HG03159 (cell line): ENCODE data around the gene MACROD2.

Experiments
- ATAC-seq: cut with Tn5 transposase; IDR thresholded peaks from one replicate; pipeline ENCODE4 v1.9.1; 2021; ENCODE audit warnings: mild to moderate bottlenecking, moderate library complexity; ENCODE audit not compliant: unreplicated experiment

The MACROD2 gene

DNA sequence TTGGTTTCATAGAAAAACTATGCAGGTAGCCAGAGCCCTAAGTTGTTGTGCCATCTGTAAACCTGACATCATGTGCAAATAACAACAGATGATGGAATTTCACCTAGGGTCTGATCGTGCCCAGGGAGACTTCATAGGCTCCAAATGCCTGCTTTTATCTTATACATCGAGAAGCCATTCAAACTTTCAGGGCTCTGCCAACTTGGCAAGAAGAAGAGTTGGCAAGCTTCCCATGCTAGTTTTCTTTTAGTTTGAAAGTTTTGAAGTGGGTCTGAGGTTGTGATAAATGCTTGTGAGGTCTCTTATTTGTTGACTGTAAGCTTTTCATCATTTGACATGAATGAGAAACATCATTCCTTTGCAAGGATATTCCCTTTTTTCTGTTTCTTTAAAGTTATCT lies 517.5 kb downstream of the MACROD2 start:
- no peak for ATAC-seq

GRCh38 chr20:14518648-14519047 lies 523.3 kb downstream of the MACROD2 start:
- no peak for ATAC-seq

DNA sequence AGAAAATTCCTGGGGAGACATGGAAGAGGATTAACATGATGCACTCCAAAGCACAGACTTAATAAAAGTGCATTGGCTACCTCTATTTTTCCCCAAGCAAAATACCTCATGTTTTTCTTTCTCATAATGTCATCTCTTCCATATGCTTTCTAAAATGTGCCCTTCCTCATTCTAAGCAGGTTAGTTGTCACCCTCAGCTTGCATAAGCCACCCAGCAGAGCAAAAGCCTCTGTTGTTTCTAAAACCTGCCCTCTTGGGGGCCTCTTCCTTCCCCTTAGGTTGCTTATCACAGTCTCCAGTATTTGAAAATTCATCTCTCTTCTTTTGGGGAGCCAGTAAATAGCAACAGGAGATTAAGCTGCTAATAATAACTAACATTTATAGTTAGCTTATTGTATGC lies 525.7 kb downstream of the MACROD2 start:
- no peak for ATAC-seq

- no peak for ATAC-seq
Observed at GRCh38 chr20:14521436-14521835, 526.1 kb downstream of the MACROD2 start.

- ATAC-seq, result no peak
Observed at GRCh38 chr20:14522595-14522994, 527.3 kb downstream of the MACROD2 start.

DNA sequence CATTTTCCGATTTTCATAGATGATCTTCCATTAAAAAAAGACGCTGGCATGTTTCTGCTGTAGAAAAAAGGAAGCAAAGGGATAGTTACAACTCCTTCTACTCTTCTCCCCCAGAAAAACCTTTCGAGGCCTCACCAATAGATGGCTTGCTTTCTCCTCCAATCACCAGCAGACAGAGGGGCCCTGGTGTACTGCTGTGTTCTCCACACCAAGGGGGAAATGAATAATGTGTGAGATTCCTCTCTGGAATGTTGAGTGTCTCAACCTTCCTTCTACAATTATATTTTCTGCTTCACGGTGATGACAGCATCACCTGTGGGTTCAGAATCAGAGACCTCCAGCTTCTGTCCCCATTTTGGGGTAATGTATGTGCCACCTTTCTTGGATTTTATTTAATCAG lies 527.8 kb downstream of the MACROD2 start:
- ATAC-seq, result no peak

DNA sequence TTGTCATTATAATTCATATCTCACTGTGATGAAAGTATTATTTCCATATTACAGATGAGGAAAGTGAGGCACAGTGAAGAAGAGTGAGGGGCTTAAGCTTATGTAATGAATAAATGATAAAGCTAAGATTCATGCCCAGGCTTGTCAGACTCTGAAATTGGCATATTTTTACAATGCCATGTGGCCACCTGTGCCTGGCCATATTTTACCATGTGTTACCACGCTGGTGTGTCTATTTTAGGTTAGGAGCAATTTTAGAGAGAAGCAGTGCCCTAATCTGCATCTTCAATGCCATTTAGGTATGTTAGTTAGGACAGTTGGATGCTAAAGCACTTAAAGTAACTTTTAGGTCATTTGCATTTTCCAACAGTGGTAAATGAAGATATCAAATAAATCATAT lies 530.1 kb downstream of the MACROD2 start:
- no peak for ATAC-seq

DNA sequence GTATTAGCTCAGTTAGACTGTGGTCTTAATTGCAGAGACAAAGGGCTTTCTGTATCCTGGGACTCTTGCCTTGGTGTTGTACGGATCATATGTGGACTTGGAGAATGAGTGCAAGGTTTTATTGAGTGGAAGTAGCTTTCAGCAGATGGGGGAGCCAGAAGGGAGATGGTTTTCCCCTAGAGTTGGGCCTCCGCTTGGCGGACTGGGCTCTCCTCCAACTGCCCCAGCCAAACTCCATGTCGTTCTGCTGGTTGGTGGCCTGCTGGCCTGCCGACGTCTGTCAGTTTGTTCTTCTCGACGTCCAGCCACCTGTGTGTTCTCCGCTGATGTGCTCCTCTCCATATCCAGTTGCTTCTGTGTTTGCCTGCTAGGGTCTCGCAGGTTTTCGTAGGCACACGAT lies 531.6 kb downstream of the MACROD2 start:
- ATAC-seq, result no peak

DNA sequence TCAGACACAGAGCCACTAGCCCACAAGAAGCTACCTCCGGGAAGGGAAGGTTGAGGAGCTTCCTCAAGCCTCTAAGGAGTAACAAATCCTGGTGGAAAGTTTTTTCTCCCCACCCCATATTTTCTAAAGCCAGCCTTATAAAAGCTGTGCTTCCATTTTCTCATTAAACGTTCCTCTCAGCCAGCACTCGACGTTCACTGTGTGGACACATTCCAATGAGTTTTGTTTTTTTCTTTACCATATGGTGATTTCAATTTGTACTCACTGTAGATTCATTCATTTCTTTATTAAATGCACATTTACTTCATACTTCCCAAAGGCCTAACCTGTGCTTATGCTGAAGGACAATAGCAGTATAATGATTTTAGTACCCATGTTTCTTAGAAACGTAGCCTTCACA lies 536.5 kb downstream of the MACROD2 start:
- no peak for ATAC-seq

GRCh38 chr20:14536738-14537137 lies 541.4 kb downstream of the MACROD2 start:
- ATAC-seq, result no peak

DNA sequence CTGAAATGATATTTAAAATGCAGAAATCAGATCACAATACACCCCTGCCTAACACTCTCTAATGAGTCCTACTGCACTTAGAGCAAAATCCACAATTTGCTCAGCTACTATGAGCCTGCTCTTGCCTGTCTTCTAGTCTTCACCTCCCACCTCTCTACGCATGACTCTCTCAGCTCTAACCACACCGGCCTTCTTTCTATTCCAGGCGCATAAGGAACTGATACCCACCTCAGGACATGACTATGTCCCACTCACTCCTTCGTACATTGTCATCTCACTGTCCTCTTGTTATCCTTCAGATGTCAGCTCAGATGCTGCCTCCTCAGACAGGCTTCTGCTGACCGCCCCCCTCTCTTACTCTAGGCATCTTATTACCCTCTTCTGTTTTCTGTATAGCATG lies 543.1 kb downstream of the MACROD2 start:
- ATAC-seq, result peak; percentile 94

DNA sequence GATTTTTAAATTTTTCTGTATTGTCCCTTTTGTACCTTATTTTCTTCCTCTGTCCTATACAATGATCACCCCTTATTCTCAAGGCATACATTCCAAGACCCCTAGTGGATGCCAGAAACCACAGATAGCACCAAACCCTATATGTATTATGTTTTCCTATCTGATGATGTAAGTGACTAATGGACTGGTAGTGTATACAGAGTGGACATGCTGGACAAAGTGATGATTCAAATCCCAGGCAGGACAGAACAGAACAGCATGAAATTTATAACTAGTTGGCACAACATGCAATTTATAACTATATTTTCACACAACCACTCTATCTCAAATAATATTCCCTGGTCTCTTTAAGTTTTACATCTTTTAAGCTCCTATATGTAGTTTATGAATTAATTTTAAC lies 547.7 kb downstream of the MACROD2 start:
- ATAC-seq, result no peak

GRCh38 chr20:14544688-14545087 lies 549.4 kb downstream of the MACROD2 start:
- ATAC-seq, result no peak

DNA sequence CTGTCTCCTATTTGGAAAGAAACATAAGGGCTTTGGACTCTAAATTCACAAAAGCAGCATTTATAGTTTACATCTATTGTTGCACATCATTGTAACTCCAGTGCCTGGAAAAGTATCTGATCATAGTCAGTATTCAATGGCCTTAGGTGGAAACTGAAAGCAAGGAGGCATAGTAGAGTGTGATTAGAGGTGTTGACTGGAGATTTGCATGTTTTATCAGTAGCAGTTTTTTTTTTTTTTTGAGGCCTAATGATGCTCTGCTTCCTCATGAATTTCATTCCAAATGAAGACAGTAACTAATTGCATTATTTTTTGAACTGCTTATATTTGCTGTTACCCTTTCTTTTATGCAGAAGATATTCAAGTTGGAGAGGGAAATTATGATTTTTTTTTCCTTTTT lies 555.3 kb downstream of the MACROD2 start:
- no peak for ATAC-seq

GRCh38 chr20:14553774-14554534 lies 558.6 kb downstream of the MACROD2 start:
- no peak for ATAC-seq

DNA sequence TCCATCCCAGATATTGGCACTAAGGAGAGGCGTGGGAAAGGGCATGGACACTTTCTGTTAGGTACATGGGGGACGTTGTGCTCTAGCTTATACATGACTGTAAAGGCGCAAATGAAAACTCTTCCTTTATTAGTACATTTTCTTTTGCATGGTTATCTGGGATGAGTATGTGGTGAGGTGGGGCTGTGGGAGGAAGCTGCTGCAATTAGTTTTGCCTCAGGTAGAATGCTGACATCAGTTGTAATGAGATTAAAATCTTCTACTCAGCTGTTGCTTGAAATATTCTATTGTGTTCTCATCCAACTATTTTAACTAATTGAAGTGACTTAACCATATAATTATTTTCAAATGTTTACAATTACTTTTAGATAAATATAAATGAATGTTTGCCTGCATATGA lies 560.4 kb downstream of the MACROD2 start:
- no peak for ATAC-seq

- no peak for ATAC-seq
Observed at GRCh38 chr20:14556206-14556605, 560.9 kb downstream of the MACROD2 start.

DNA sequence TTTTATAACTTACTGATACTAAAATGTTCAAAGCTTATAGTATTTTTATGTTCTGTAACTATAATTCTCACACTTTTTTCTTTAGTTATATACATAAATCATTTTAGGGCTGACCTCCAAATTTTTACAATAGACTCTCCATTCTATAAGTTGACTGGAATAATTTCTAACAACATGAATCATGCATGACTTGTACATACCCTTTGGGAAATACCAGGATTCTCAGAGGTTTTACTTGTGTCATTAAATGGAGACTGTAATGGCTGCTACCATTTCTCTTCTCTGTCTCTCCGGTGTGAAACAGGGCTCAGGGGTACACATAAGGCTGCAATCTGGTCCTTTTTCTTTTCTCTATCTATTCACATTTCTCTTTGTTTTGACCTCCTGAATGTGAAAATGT lies 564.3 kb downstream of the MACROD2 start:
- no peak for ATAC-seq

DNA sequence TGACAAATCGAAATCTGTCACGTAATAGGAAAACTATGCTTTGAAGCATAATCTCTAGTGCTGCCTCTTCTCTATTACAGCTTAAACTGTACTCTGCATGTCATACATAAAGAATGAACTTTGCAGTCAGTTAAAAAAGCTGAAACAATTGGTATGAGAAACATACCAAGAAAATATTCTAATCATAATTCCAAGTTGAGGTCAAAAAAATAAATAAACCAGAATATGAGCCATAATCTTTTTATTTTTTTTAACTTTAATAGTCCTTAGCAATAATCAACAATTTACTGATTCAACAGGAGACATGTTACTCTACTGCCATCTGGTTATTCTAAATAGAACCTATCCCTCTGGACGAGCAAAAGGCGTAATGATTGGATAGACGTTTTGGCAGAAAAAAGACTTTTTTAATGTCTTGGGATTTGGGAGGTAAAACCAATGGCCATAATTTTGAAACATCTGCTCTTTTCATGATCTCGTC lies 566.5 kb downstream of the MACROD2 start:
- no peak for ATAC-seq

DNA sequence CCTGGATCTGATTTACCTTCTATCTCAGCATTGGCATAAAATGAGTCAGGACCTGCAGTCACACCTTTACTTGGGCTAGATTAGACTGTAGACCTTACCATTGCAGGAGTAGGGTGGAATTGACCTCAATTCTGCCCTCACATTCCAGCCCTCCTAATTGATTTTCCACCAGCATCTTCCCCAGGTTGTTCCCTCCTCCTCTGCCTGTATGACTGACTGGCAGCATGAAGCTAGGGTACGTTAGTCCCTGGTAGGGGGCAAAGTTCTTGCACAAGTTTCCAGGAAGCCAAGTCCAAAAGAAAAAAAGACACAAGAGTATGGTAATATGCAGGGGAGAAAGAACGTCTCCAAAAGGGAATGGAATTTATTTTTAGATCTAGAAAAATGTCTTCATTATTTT lies 567.7 kb downstream of the MACROD2 start:
- no peak for ATAC-seq

DNA sequence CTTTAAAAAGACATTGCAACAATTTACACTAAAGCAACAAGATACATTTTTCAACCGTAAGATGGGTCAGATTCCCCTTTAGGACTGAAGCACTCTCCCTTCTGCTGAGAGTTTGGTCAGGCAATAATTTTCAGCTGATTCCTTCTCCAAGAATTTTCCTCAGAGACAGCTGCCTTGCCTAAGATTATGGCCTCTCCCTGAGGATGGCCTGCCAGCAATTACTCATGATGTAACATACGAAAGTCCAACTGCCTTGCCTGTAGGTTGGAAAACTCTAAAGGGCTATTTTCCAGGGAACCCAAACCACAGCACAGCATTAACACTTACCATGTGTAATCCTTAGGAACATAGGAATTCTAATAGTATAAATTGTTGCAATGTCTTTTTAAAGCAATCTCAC lies 571.2 kb downstream of the MACROD2 start:
- ATAC-seq, result no peak

- no peak for ATAC-seq
Observed at GRCh38 chr20:14568225-14568624, 572.9 kb downstream of the MACROD2 start.

DNA sequence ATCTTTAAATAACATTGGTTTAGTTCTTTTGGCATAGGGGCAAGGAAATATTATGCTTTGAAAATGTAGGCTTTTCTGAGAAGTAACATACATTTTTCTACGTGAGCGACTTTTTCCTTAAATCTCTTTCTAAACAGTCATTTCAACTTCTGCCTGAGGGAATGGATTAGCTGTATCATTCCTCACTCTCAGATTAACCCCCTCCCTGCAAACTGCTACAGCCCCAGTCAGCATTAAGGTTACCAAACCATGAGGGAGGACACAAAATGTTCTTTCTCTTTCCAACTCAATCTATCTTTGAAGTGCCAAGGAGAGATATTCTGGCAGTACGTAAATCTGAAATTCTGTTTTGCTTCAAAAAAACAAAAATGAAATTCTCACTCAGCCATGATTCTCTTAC lies 573.4 kb downstream of the MACROD2 start:
- no peak for ATAC-seq
